Measurements from ENCODE around the gene FAM3A. TPM values are rescaled to one million over a fixed set of nuclear protein-coding genes. Genes with fewer than 3 reads are reported as not detected.

Gene FAM3A
- total and polyA plus RNA-seq, 9 of the 15 experiments (the other 6 are each of a cell fraction or from before 2014, with no cell fraction given), result 0.75 to 70.6 (median 27.0) TPM

DNA sequence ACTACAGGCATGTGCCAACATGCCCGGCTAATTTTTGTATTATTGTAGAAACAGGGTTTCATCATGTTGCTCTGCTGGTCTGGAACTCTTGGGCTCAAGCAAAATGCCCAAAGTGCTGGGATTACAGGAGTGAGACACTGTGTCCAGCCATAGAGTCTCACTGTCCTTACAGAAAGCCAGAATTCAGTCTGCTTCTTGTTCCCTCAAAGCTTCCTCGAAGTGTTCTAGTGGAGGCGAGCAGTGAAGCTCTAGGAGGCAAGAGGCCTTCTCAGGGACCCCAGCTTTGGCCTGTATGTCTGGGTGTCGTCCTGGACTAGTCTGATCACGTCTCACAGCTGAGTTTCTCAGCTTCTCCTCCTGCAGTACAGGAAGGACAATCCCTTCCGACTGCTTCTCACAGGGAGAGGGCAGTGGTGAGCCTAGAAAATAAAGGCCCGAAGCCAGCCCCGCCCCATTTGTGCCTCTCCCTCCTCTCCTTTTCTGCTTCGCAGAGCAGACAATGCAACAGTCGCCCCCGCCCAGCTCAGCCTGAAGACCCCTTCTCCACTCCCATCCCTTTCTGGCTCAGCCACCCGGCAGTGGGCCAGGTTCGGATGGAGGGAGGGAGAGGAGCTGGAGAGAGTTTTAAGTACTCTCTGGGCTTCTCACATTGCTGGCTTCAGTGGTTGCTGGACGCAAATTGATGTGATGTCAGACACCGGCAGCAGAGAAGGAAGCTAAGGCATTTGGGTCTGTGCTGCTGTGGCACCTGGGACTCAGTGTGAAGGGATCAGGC is 11.1 kb upstream of the FAM3A start:
- DNase-seq (ENCODE audit: extremely low read depth in 1 of 4, low spot score in 3 of 4), result peak; percentile 67 to 86 (median 70)
- no peaks in the 10 kb centered on the region for H3K9me1 ChIP-seq (ENCODE audit: control insufficient read depth, insufficient read depth, low read length)
- no peaks in the 10 kb centered on the region for H3K9me3 ChIP-seq (replicated peaks; ENCODE audit: control insufficient read depth, insufficient read depth, low read depth, low read length)
- peaks cover 8 to 17% of the 10 kb centered on the region in 2 experiments; a peak in 4 of 5 replicates for H3K4me1 ChIP-seq (replicated peaks in 1 of 2; ENCODE audit: control insufficient read depth in 2 of 2, insufficient read depth in 2 of 2, low read length in 2 of 2)
- intact Hi-C loops (cut with micrococcal nuclease) (loop anchor here (5.0 kb wide), 2 partner anchors 35 to 100 kb away; partner anchors contain the start of genes ATP6AP1 and SLC10A3), in situ Hi-C loops (cut with MboI) (loop anchor here (25.0 kb wide), 1 partner anchor 365 kb away; no protein-coding TSS in a partner anchor)
- peak overlapping the region; percentile 68 for H3K27ac ChIP-seq (ENCODE audit: extremely low read depth, low read depth, low read length)
- CTCF ChIA-PET (ENCODE audit: low intra/inter-chr PET ratio), result no interaction called here
- H3K36me3 ChIP-seq (ENCODE audit: control insufficient read depth, insufficient read depth, low read length), result peaks cover 15% of the 10 kb centered on the region; the same call in 2 of the 3 replicates
- H3K4me3 ChIP-seq, result no peak overlapping the region
- no peaks in the 10 kb centered on the region for H3K79me2 ChIP-seq (ENCODE audit: control insufficient read depth, insufficient read depth, low read length)
- no peaks in the 10 kb centered on the region for H4K20me1 ChIP-seq (replicated peaks; ENCODE audit: control insufficient read depth, insufficient read depth, low read length)
- H3K27me3 ChIP-seq (ENCODE audit: control insufficient read depth in 2 of 2, insufficient read depth in 2 of 2, low read length in 2 of 2), result no peaks in the 10 kb centered on the region
- peak overlapping the region; percentile 49 to 86 for H3K9ac ChIP-seq (ENCODE audit: insufficient read depth in 1 of 2, low read depth in 2 of 2, low read length in 2 of 2)
- FAIRE-seq, result peak; percentile 95
- no TSS peak for BruUV-seq (replicated peaks)
- peak; percentile 95 for ATAC-seq
- POLR2A ChIA-PET, result interaction anchor here (0.5 to 1.8 kb wide), 18 partner anchors 10 to 1075 kb away, joined by 3 to 9 read pairs (median 4); partner anchors contain the start of genes DNASE1L1, FAM50A, PLXNA3 and SLC10A3
- 15% methylated on average over 9 of the region's 15 CpGs for WGBS (ENCODE audit: insufficient coverage, low coverage, missing lambda C conversion rate)
- peak overlapping the region; percentile 85 for H2AFZ ChIP-seq (ENCODE audit: low read depth, low read length)
- peak overlapping the region; percentile 68 for H3K4me2 ChIP-seq (ENCODE audit: insufficient read depth, low read length)
- TF ChIP-seq POLR2A (conservative IDR thresholded peaks at IDR 0.05), result 0 out of 2 replicates have a peak, but pooled peaks have one; percentile 39
- TF ChIP-seq SUPT5H (IDR thresholded peaks at IDR 0.05), result 0 out of 2 replicates have a peak, but pooled peaks have one; percentile 19
- peak; percentile 1; the same call in 1 of the 2 replicates for TF ChIP-seq ZNF121 (CRISPR knock-in tag; conservative IDR thresholded peaks at IDR 0.05)
- TF ChIP-seq, protein P1, sequence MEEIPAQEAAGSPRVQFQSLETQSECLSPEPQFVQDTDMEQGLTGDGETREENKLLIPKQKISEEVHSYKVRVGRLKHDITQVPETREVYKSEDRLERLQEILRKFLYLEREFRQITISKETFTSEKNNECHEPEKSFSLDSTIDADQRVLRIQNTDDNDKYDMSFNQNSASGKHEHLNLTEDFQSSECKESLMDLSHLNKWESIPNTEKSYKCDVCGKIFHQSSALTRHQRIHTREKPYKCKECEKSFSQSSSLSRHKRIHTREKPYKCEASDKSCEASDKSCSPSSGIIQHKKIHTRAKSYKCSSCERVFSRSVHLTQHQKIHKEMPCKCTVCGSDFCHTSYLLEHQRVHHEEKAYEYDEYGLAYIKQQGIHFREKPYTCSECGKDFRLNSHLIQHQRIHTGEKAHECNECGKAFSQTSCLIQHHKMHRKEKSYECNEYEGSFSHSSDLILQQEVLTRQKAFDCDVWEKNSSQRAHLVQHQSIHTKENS (CRISPR knock-in tag; IDR thresholded peaks at IDR 0.05), result no peak
- TF ChIP-seq ZBTB17 (CRISPR knock-in tag; IDR thresholded peaks at IDR 0.05), result no peak
- 0 out of 2 replicates have a peak, but pooled peaks have one; percentile 8 for TF ChIP-seq CXXC5 (CRISPR knock-in tag; IDR thresholded peaks at IDR 0.05)
- no peak for TF ChIP-seq ATF1 (CRISPR knock-in tag; IDR thresholded peaks at IDR 0.05)
- TF ChIP-seq ATF1 (tag; IDR thresholded peaks at IDR 0.05), result peak; percentile 44
- peak in 1 of 2 experiments; percentile 65; a peak in 2 of 4 replicates for TF ChIP-seq MAZ (CRISPR knock-in tag; conservative IDR thresholded peaks at IDR 0.05 in 1 of 2, IDR thresholded peaks at IDR 0.05 in 1 of 2)
- peak; percentile 16 to 17; a peak in 1 of 4 replicates for TF ChIP-seq NRF1 (conservative IDR thresholded peaks at IDR 0.05 in 1 of 2, IDR thresholded peaks at IDR 0.05 in 1 of 2)
- no peak for TF ChIP-seq ZKSCAN3 (CRISPR knock-in tag; IDR thresholded peaks at IDR 0.05)
- peak; percentile 28; the same call in 1 of the 2 replicates for TF ChIP-seq PHF8 (IDR thresholded peaks at IDR 0.05; ENCODE audit: borderline replicate concordance, low read length)
- TF ChIP-seq SP1 (CRISPR knock-in tag; IDR thresholded peaks at IDR 0.05), result peak; percentile 73
- TF ChIP-seq TEAD4 (IDR thresholded peaks at IDR 0.05; ENCODE audit: low read length), result 0 out of 2 replicates have a peak, but pooled peaks have one; percentile 13
- TF ChIP-seq TEAD4 (CRISPR knock-in tag; IDR thresholded peaks at IDR 0.05; ENCODE audit: borderline replicate concordance), result no peak
- TF ChIP-seq, protein P2, sequence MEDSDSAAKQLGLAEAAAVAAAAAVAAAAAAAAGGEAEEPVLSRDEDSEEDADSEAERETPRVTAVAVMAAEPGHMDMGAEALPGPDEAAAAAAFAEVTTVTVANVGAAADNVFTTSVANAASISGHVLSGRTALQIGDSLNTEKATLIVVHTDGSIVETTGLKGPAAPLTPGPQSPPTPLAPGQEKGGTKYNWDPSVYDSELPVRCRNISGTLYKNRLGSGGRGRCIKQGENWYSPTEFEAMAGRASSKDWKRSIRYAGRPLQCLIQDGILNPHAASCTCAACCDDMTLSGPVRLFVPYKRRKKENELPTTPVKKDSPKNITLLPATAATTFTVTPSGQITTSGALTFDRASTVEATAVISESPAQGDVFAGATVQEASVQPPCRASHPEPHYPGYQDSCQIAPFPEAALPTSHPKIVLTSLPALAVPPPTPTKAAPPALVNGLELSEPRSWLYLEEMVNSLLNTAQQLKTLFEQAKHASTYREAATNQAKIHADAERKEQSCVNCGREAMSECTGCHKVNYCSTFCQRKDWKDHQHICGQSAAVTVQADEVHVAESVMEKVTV (CRISPR knock-in tag; IDR thresholded peaks at IDR 0.05), result peak; percentile 32; the same call in 1 of the 2 replicates
- peak; percentile 57; the same call in 1 of the 2 replicates for TF ChIP-seq ZFX (CRISPR knock-in tag; IDR thresholded peaks at IDR 0.05)
- TF ChIP-seq CTBP1 (IDR thresholded peaks at IDR 0.05; ENCODE audit: borderline replicate concordance), result 0 out of 2 replicates have a peak, but pooled peaks have one; percentile 25
- peak; percentile 13 for TF ChIP-seq DACH1 (IDR thresholded peaks at IDR 0.05; ENCODE audit: partially characterized antibody)
